HUDEP-2 (cell line): ENCODE measurements around the gene TRMT5.

Source experiments
- DNase-seq, 76 experiments: peaks; one replicate each; lab custom pipeline; 2025; ENCODE audit not compliant: unreplicated experiment in 76 of 76; lab: John Stamatoyannopoulos, UW

TRMT5 gene

GRCh38 chr14:60980811-60981632 lies at the start of gene TRMT5, which contains the start of gene SLC38A6:
Gene TRMT5 (minus strand): TSS chr14:60981079. CDS start chr14:60980973, 106 bp downstream.
Gene SLC38A6 (plus strand): TSS chr14:60981245. CDS start chr14:60981278, 33 bp downstream.
- DNase-seq: peak; percentile 26 to 93 (median 84)

GRCh38 chr14:61026526-61026925 lies 45.6 kb upstream of the TRMT5 start:
- no peak for DNase-seq

GRCh38 chr14:61025251-61026223 lies 44.7 kb upstream of the TRMT5 start:
- DNase-seq: peak in 49 of 76 experiments; percentile 0 to 68 (median 21)

GRCh38 chr14:61019537-61019936 lies 38.7 kb upstream of the TRMT5 start:
- DNase-seq: no peak

- no peak for DNase-seq
These were observed 22.7 kb upstream of the TRMT5 start for GRCh38 chr14:61003571-61003970.

- DNase-seq: no peak
These were observed 18.7 kb upstream of the TRMT5 start for GRCh38 chr14:60999536-60999935.

- DNase-seq: no peak
These were observed 17.7 kb upstream of the TRMT5 start for GRCh38 chr14:60998617-60999016.

GRCh38 chr14:60989599-60989998 lies 8.7 kb upstream of the TRMT5 start:
- peak in 57 of 76 experiments; percentile 3 to 77 (median 42) for DNase-seq

- no peak for DNase-seq
These were observed 5.6 kb upstream of the TRMT5 start for GRCh38 chr14:60986500-60986899.

- no peak for DNase-seq
These were observed 3.3 kb upstream of the TRMT5 start for GRCh38 chr14:60984196-60984595.

GRCh38 chr14:60981633-60982455 lies 965 bp upstream of the TRMT5 start:
- DNase-seq: peak in 15 of 76 experiments; percentile 1 to 34 (median 16)

- peak in 1 of 76 experiments; percentile 8 for DNase-seq
These were observed 3.0 kb downstream of the TRMT5 start for GRCh38 chr14:60977847-60978246.

GRCh38 chr14:60975551-60975950 lies 5.3 kb downstream of the TRMT5 start:
- no peak for DNase-seq

GRCh38 chr14:60974090-60974651 lies 6.7 kb downstream of the TRMT5 start:
- DNase-seq: no peak

- DNase-seq: no peak
These were observed 7.8 kb downstream of the TRMT5 start for GRCh38 chr14:60973070-60973469.

- no peak for DNase-seq
These were observed 8.6 kb downstream of the TRMT5 start for GRCh38 chr14:60972295-60972694.

- DNase-seq: no peak
These were observed 9.6 kb downstream of the TRMT5 start for GRCh38 chr14:60971271-60971670.

- no peak for DNase-seq
These were observed 10.7 kb downstream of the TRMT5 start for GRCh38 chr14:60970146-60970545.

- DNase-seq: no peak
These were observed 12.2 kb downstream of the TRMT5 start for GRCh38 chr14:60968671-60969070.

- DNase-seq: no peak
These were observed 12.8 kb downstream of the TRMT5 start for GRCh38 chr14:60968099-60968498.
